Esophagus (tissue), 2 donors: ENCODE measurements around the gene ASCC1. TPM values are rescaled to one million over a fixed set of nuclear protein-coding genes. Genes with fewer than 3 reads are reported as not detected.
A peak's percentile ranks its signal among the peaks of the same experiment; 100 is the strongest.
"Not testable (repeated sequence)": the region's sequence is repeated elsewhere in the genome, so short reads cannot be mapped to it uniquely, and the experiment has no call there.

Source experiments
- H3K27ac ChIP-seq, 2 donors: one replicate each; pipeline ENCODE4 v1.5.1; 2013; ENCODE audit warnings: low read depth in 2 of 2, mild to moderate bottlenecking in 2 of 2, inconsistent platforms in 1 of 2, low read length in 1 of 2, moderate library complexity in 1 of 2
- H3K27me3 ChIP-seq, 2 donors: one replicate each; pipeline ENCODE4 v1.6.1; 2013; ENCODE audit warnings: low read length in 2 of 2, control low read depth in 1 of 2, mild to moderate bottlenecking in 1 of 2; ENCODE audit not compliant: insufficient read depth in 2 of 2, control insufficient read depth in 1 of 2
- H3K36me3 ChIP-seq, 2 donors: one replicate each; pipeline ENCODE4 v1.6.1; 2013; ENCODE audit warnings: low read length in 1 of 2; ENCODE audit not compliant: control insufficient read depth in 2 of 2, insufficient read depth in 2 of 2
- H3K4me1 ChIP-seq, 2 donors: one replicate each; pipeline ENCODE4 v1.6.1; 2013; ENCODE audit warnings: low read length in 1 of 2; ENCODE audit not compliant: control insufficient read depth in 2 of 2, insufficient read depth in 2 of 2
- H3K4me3 ChIP-seq, 2 donors: one replicate each; pipeline ENCODE4 v1.5.1; 2013; ENCODE audit warnings: low read length in 2 of 2, mild to moderate bottlenecking in 2 of 2, low read depth in 1 of 2, moderate library complexity in 1 of 2
- H3K9me3 ChIP-seq, 2 donors: one replicate each; pipeline ENCODE4 v1.6.1; 2013; ENCODE audit warnings: mild to moderate bottlenecking in 2 of 2, low read depth in 1 of 2, low read length in 1 of 2, moderate library complexity in 1 of 2; ENCODE audit not compliant: control insufficient read depth in 2 of 2, insufficient read depth in 1 of 2
- WGBS, 2 donors: extraction: QIAGEN DNeasy Blood & Tissue Kit; methylation state at CpG; one replicate each; pipeline ENCODE4 v1.1.7; 2013; 5-methylcytosine and 5-hydroxymethylcytosine counted together
- polyA plus RNA-seq, 2 donors: library from polyadenylated mRNA; stranded (reverse); fragments of 200-250 nt; gene quantifications; one replicate each; pipeline ENCODE4 v1.2.3, GENCODE V29; 2013
- donor health status: healthy with polysubstance abuse.
- donor health status: Bipolar disorder and iron deficiency.

ASCC1 gene
- polyA plus RNA-seq, 2 donors = 4.7 to 12.8 TPM

- H3K36me3 ChIP-seq, H3K9me3 ChIP-seq, H3K27ac ChIP-seq: not testable (repeated sequence)
Observed at GRCh38 chr10:72224191-72224590, 8.1 kb upstream of the ASCC1 start.

GRCh38 chr10:72223743-72224101 is 7.6 kb upstream of the ASCC1 start:
- no peaks in the 10 kb centered on the region for H3K9me3 ChIP-seq
- no peaks in the 10 kb centered on the region for H3K4me1 ChIP-seq
- no peaks in the 10 kb centered on the region for H3K27me3 ChIP-seq
- 38 to 61% methylated on average over 1 of the region's 1 CpG for WGBS, 2 donors
- no peaks in the 10 kb centered on the region for H3K36me3 ChIP-seq
- H3K27ac ChIP-seq = peak overlapping the region in 1 of 2 donors; percentile 47
- no peak overlapping the region for H3K4me3 ChIP-seq

More at GRCh38 chr10:72224191-72224590, 8.1 kb upstream of the ASCC1 start:
- WGBS, 2 donors = 95 to 97% methylated on average over 6 of the region's 6 CpGs
- not testable (repeated sequence) for H3K4me1 ChIP-seq, H3K27me3 ChIP-seq, H3K4me3 ChIP-seq

GRCh38 chr10:72221278-72221677 is 5.2 kb upstream of the ASCC1 start:
- no peaks in the 10 kb centered on the region for H3K27me3 ChIP-seq
- no peak overlapping the region for H3K27ac ChIP-seq
- H3K4me3 ChIP-seq = no peak overlapping the region
- no peaks in the 10 kb centered on the region for H3K36me3 ChIP-seq
- 71 to 94% methylated on average over 1 of the region's 1 CpG for WGBS, 2 donors
- no peaks in the 10 kb centered on the region for H3K4me1 ChIP-seq
- H3K9me3 ChIP-seq = no peaks in the 10 kb centered on the region

- H3K4me3 ChIP-seq = no peak overlapping the region
- no peaks in the 10 kb centered on the region for H3K4me1 ChIP-seq
- 77 to 79% methylated on average over 8 of the region's 8 CpGs for WGBS, 2 donors
- H3K27me3 ChIP-seq = no peaks in the 10 kb centered on the region
- no peaks in the 10 kb centered on the region for H3K9me3 ChIP-seq
- no peaks in the 10 kb centered on the region for H3K36me3 ChIP-seq
- H3K27ac ChIP-seq = no peak overlapping the region
Observed at GRCh38 chr10:72220637-72221036, 4.6 kb upstream of the ASCC1 start.

GRCh38 chr10:72219235-72219814 is 3.2 kb upstream of the ASCC1 start:
- Histone ChIP-seq H3K36me3 (no peaks in the 10 kb centered on the region), H3K9me3 (no peaks in the 10 kb centered on the region), H3K4me3 (no peak overlapping the region), H3K27me3 (no peaks in the 10 kb centered on the region), H3K27ac (peak overlapping the region in 1 of 2 donors; percentile 13), H3K4me1 (no peaks in the 10 kb centered on the region)
- 56 to 62% methylated on average over 6 of the region's 6 CpGs for WGBS, 2 donors

GRCh38 chr10:72218726-72219125 is 2.6 kb upstream of the ASCC1 start:
- no peak overlapping the region for H3K4me3 ChIP-seq
- H3K9me3 ChIP-seq = no peaks in the 10 kb centered on the region
- 21 to 31% methylated on average over 2 of the region's 2 CpGs for WGBS, 2 donors
- no peaks in the 10 kb centered on the region for H3K27me3 ChIP-seq
- H3K4me1 ChIP-seq = no peaks in the 10 kb centered on the region
- peak overlapping the region in 1 of 2 donors; percentile 17 for H3K27ac ChIP-seq
- H3K36me3 ChIP-seq = no peaks in the 10 kb centered on the region

GRCh38 chr10:72218325-72218724 is 2.2 kb upstream of the ASCC1 start:
- Histone ChIP-seq H3K4me3 (no peak overlapping the region), H3K9me3 (no peaks in the 10 kb centered on the region), H3K36me3 (no peaks in the 10 kb centered on the region), H3K27ac (no peak overlapping the region), H3K4me1 (no peaks in the 10 kb centered on the region), H3K27me3 (no peaks in the 10 kb centered on the region)
- WGBS, 2 donors = 21% methylated on average over 1 of the region's 1 CpG

- not testable (repeated sequence) for H3K9me3 ChIP-seq, H3K27ac ChIP-seq, H3K4me1 ChIP-seq, H3K4me3 ChIP-seq, H3K27me3 ChIP-seq, H3K36me3 ChIP-seq
- WGBS, 2 donors = 92 to 96% methylated on average over 2 of the region's 2 CpGs
Observed at GRCh38 chr10:72211832-72212231, 4.2 kb downstream of the ASCC1 start.

GRCh38 chr10:72211381-72211780 is 4.7 kb downstream of the ASCC1 start:
- not testable (repeated sequence) for H3K4me1 ChIP-seq, H3K4me3 ChIP-seq, H3K27me3 ChIP-seq, H3K9me3 ChIP-seq, H3K27ac ChIP-seq, H3K36me3 ChIP-seq
- 86 to 89% methylated on average over 11 of the region's 11 CpGs for WGBS, 2 donors

GRCh38 chr10:72208526-72208925 is 7.5 kb downstream of the ASCC1 start:
- not testable (repeated sequence) for H3K27ac ChIP-seq, H3K36me3 ChIP-seq, H3K9me3 ChIP-seq, H3K27me3 ChIP-seq, H3K4me3 ChIP-seq, H3K4me1 ChIP-seq
- 53 to 62% methylated on average over 2 of the region's 2 CpGs for WGBS, 2 donors
